Amygdala (tissue), 56 donors: Measurements from ENCODE around the gene S100A9.

Experiments used
- DNase-seq, 56 donors: peaks; one replicate each; lab custom pipeline; 2025; lab: John Stamatoyannopoulos, UW

S100A9 gene

DNA sequence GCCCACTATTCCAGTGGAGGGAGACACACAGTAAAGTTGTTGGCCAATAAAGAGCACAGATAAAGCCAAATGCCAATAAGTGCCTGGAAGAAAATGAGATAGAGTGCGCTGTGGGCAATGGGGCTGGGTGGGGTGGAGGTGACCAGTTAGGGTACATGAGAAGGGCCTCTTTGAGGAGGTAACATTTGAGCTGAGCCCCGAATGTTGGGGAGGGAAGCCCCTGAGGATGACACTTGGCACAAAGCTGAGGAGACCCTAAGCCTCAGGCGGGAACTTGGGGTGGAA lies 979 bp downstream of the S100A9 start:
- DNase-seq: no peak

DNA sequence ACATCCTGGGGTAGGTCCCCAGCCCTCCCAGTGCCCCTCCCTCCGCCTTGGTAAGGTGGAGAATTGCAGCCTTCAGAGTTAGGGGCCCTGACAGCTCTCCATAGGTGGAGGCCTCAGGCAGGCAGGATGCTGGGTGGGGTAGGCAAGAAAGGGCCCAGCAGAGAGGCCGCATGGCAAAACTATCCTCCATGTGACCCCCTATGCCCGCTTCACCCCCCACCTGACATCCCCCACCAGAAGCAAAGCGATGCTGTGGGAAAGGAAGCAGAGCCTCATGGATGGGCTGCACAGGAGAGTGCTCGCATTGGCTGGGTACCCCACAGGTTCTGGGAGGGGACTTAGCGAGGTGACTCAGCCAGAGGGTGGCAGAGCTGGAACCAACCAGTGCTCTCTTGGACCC lies 1.6 kb downstream of the S100A9 start:
- no peak for DNase-seq

DNA sequence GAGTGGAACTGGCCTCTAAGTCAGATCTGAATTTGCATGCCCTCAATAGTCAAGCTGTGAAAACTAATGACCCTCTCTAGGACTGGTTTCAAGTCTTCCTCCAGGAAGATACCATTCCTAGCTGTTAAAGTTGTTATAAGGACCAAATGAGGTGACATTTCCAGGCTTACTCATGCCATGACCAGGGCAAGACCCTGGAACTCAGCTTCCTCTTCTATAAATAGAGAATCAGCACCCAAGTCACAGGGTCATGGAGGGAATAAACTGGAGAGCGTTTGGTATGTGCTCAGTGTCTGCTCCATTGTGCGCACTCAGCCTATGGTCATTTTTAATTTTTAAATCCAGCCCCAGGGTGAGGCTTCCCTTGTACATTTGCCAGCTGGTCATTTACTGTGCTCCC lies 2.5 kb downstream of the S100A9 start:
- DNase-seq: no peak

DNA sequence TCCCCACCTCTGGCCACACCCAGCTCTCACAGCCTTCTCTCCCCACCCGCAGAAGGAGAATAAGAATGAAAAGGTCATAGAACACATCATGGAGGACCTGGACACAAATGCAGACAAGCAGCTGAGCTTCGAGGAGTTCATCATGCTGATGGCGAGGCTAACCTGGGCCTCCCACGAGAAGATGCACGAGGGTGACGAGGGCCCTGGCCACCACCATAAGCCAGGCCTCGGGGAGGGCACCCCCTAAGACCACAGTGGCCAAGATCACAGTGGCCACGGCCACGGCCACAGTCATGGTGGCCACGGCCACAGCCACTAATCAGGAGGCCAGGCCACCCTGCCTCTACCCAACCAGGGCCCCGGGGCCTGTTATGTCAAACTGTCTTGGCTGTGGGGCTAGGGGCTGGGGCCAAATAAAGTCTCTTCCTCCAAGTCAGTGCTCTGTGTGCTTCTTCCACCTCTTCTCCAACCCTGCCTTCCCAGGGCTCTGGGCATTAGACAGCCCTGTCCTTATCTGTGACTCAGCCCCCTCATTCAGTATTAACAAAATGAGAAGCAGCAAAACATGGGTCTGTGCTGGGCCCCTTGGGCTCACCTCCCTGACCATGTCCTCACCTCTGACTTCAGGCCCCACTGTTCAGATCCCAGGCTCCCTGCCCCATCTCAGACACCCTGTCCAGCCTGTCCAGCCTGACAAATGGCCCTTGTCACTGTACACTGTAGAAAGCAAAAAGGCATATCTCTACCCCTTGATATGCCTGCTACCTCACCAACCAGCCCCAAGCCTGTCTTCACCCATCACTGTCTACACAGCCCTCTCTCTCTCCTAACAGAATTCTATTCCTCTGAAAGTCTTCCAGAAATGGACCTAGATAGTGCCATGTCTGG lies 3.2 kb downstream of the S100A9 start:
- no peak for DNase-seq

- no peak for DNase-seq
These were observed 3.9 kb downstream of the S100A9 start for GRCh38 chr1:153361480-153362109.

- no peak for DNase-seq
These were observed 4.6 kb downstream of the S100A9 start for GRCh38 chr1:153362187-153362775.

DNA sequence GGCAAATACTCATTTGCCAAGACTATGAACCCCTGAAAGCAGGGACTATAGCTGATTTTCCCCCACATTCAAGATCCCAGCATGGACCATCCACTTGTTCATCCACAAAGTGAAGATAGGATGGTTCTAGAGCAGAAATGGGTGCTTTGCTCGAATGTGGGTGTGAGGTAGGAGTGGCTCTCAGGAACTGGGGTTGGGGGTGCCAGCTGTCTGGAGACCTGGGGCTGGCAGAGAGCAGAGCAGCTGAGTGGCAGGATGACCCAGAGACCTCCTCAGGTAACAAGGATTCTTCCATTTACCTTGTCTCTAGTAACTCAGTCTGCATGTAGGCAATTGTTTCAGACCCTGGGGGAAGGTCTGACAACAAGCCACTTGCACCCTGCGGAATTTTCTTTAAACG lies 6.0 kb downstream of the S100A9 start:
- DNase-seq: no peak

DNA sequence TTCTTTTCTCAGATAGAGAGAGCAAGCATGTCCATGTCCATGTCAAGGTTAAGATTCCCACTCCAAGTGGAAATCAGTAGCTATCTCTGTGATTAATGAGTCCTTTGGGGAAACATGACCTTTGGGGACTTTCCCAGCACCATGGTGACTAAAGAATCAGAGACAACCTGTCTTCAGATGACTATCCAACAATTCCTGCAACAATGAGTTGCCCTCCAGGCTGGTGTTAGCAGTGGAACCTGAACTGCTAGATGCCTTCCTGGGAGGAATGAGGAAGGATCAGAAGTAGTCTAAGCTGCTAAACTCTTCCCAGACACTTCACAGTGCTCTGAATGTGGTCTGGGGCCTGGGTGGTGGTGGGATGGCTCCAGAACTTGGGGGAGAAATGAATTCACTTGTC lies 6.5 kb downstream of the S100A9 start:
- DNase-seq: no peak

DNA sequence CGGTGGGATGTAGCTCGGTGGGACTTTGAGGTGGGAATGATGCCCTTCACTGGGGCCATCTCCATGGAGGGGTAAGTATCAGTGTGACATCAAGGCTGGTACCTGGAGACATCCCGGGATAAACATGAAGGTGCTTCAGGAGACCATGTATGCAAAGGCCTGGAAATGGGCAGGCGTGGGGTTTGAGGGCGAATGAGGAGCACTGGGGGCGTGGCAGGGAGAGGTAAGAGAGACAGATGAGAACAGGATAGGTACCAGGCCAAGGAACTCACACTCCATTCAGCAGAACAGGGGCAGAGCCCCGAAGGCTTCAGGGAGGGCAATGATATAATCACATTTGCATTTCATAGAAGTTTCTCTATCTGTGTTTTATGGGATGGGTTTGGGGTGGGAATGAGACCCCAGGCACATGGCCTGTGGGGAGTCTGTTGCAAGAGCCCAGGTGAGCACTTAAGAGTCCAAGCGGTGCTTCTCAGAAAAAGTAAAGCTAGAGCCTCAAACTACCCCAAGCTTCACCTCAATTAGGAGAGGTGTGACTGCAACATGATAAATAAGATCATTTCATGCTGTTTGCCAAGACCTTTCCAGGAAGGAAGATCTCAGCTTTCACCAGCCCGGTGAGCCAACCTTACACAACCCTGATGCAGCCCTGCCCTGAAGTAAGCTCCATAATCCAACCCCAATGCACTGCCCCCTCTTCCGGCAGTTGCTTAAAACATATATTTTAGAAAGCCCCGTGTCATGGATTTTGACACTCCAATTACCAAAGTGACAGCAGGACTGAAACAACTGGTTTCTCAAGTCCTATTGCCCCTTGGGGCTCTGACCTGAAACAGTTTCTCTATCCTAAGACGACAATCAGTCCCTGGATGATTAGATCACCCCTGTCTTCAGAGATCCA lies 7.4 kb downstream of the S100A9 start:
- no peak for DNase-seq

DNA sequence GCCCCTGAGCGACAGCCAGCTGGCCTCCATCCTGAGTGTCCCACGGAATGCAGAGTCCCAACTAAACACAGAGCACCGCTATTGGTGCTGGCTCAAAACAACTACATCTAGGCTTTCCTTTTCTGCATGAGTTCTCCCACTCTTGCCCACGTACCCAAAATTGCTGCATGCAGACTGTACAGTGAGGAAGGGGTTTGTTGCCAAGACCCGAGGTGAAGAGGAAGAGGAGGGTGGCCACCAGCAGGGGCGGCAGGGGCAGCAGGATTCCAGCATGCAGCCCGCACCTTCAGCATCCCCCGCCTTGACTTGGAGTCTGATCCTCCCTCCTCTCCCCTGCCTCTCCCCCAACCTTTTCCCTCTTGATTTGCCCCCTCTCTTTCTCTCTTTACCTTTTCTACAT lies 8.0 kb downstream of the S100A9 start:
- no peak for DNase-seq

- peak in 1 of 56 donors; percentile 6 for DNase-seq
These were observed 8.6 kb downstream of the S100A9 start for GRCh38 chr1:153366261-153366660.

- no peak for DNase-seq
These were observed 9.4 kb downstream of the S100A9 start for GRCh38 chr1:153367090-153367489.

DNA sequence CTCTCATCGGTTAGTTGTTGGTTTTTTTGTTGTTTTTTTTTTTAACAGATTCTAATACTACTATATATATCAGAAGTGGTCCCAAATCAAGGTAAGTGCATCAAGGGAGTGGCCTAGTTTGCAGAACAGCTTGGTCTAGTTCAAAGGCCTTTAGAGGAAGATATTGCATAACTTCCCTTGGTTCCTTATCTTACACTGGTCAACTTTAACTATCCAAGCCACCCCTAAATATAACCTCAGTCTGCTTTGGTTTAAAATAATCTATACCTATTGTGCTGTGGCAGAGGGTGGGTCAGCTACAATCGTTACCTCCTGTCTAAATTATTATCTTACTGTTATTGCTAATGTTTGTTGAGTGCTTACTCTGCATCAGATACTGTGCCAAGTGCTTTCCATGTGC lies 10.8 kb downstream of the S100A9 start:
- no peak for DNase-seq

- DNase-seq: no peak
These were observed 12.5 kb downstream of the S100A9 start for GRCh38 chr1:153370146-153370545.

DNA sequence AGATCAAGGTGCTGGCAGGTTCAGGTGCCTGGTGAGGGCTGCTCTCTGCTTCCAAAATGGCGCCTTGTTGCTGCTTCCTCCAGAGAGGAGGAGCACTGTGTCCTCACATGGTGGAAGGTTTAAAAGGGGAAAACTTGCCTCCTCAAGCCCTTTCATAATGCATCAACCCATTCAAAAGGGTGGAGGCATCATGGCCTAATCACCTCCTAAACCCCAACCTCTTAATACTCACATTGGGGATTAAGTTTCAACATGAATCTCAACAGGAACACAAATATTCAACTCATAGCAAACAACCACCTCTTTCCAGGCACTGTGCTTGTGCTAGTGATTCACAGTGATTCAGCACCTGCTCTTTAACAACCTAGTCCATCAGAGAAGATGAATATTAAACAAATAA lies 13.6 kb downstream of the S100A9 start:
- DNase-seq: no peak

DNA sequence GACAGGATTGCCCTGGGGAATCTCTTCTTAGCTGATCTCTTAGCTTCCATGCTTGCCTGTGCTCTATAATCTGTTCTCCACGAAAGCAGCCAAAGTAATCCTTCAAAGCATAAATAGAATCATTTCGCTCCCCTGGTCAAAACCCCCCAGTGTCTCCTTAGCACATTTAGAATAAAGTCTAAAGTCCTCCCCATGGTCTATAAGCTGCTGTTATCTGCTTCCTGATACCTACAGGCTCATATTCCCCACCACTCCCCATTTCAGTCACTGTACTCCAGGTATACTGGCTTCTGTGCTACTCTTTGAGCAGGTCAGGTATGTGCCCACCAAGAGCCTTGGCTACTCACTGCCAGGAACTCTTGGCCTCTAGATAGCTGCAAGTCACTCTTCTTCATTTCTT lies 14.9 kb downstream of the S100A9 start:
- DNase-seq: no peak

GRCh38 chr1:153374071-153374470 lies 16.4 kb downstream of the S100A9 start:
- no peak for DNase-seq

- DNase-seq: no peak
These were observed 17.9 kb downstream of the S100A9 start, which contains the start of gene S100A12 for GRCh38 chr1:153375511-153375910. Gene S100A12 (minus strand): TSS chr1:153375621. CDS start chr1:153374592, 1,029 bp downstream.

GRCh38 chr1:153379591-153379990 lies 21.9 kb downstream of the S100A9 start:
- DNase-seq: no peak

DNA sequence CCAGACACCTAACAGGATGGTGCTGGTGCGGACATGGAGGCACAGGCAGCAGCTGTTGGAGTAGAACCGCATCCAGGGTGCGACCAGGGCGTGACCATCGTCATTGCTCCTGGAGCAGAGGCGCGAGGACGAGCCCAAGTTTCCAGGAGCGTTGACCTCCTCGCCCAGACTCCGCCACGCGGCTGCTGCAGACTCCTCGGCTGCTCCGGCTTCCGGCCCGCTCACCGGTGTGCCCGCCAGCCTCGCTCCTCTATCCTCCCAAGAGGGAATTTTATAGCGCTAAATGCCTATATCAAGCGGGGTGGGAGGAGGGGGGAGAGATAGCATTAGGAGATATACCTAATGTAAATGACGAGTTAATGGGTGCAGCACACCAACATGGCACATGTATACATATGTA lies 23.1 kb downstream of the S100A9 start:
- DNase-seq: no peak
